H1 (cell line): ENCODE results near the gene SLFN5. TPM values are rescaled to one million over a fixed set of nuclear protein-coding genes. Genes with fewer than 3 reads are reported as not detected.

Source experiments
- CTCF ChIA-PET: fragments of 300-600 bp; sonication (Branson Sonifier 250); formaldehyde crosslinking; loops from one replicate; lab custom pipeline; 2021; ENCODE audit not compliant: partially characterized antibody; lab: Charles Lee
- POLR2A ChIA-PET: fragments of 300-600 bp; sonication (Branson Sonifier 250); formaldehyde crosslinking; loops from one replicate; lab custom pipeline; 2021; ENCODE audit warnings: inconsistent platforms; ENCODE audit not compliant: partially characterized antibody; lab: Charles Lee
- DNase-seq, 2 experiments: peaks; one replicate each; pipeline versions ENCODE4 v3.0.0 to v3.0.0-alpha.2; 2010 to 2022; ENCODE audit warnings: low spot score in 2 of 2, low read depth in 1 of 2, mixed read lengths in 1 of 2
- FAIRE-seq: peaks from 2 replicates; lab custom pipeline; 2011; peaks lifted over from hg19 to GRCh38; lab: Jason Lieb, UNC
- H2AFZ ChIP-seq: 2 replicates; pipeline ENCODE4 v1.8.1; 2012; ENCODE audit warnings: low read length, inconsistent platforms
- H2AK5ac ChIP-seq: 2 replicates; pipeline ENCODE4 v1.6.1; 2013; ENCODE audit warnings: low read depth, low read length
- H2BK120ac ChIP-seq: replicated peaks from 2 replicates; pipeline ENCODE3; 2013; ENCODE audit warnings: low read depth, low read length, inconsistent platforms
- H2BK12ac ChIP-seq: 2 replicates; pipeline ENCODE4 v1.6.1; 2013; ENCODE audit warnings: low read depth, low read length
- H2BK15ac ChIP-seq: 2 replicates; pipeline ENCODE4 v1.6.1; 2013; ENCODE audit warnings: low read length
- H2BK20ac ChIP-seq: 2 replicates; pipeline ENCODE4 v1.6.1; 2013; ENCODE audit warnings: low read length
- H2BK5ac ChIP-seq: 2 replicates; pipeline ENCODE4 v1.6.1; 2013; ENCODE audit warnings: low read depth, low read length
- H3K14ac ChIP-seq: 2 replicates; pipeline ENCODE4 v1.6.1; 2013; ENCODE audit warnings: inconsistent platforms; ENCODE audit not compliant: insufficient read length
- H3K18ac ChIP-seq: 2 replicates; pipeline ENCODE4 v1.6.1; 2013; ENCODE audit warnings: low read length; ENCODE audit errors: extremely low read depth
- H3K23ac ChIP-seq: 2 replicates; pipeline ENCODE4 v1.6.1; 2013; ENCODE audit warnings: inconsistent platforms; ENCODE audit not compliant: insufficient read length
- H3K23me2 ChIP-seq: 2 replicates; pipeline ENCODE4 v1.6.1; 2013; ENCODE audit warnings: low read depth, low read length
- H3K27ac ChIP-seq: 2 replicates; pipeline ENCODE4 v1.6.1; 2011; ENCODE audit warnings: low read depth, low read length, inconsistent platforms
- H3K27me3 ChIP-seq, 4 experiments: replicated peaks in 1 of 4; 1 replicate in 1 of 4; 2 replicates in 3 of 4; pipeline versions ENCODE4 v1.6.1 to v1.8.1; 2011 to 2013; ENCODE audit warnings: low read length in 3 of 4, mild to moderate bottlenecking in 3 of 4, inconsistent platforms in 2 of 4, mixed read lengths in 2 of 4, moderate library complexity in 1 of 4; ENCODE audit not compliant: control insufficient read depth in 3 of 4, insufficient read depth in 3 of 4; ENCODE audit errors: extremely low read depth in 1 of 4
- H3K36me3 ChIP-seq, 4 experiments: 2 replicates each; pipeline versions ENCODE4 v1.6.1 to v1.8.1; 2011 to 2013; ENCODE audit warnings: mild to moderate bottlenecking in 4 of 4, low read length in 3 of 4, moderate library complexity in 2 of 4, control low read depth in 1 of 4, inconsistent platforms in 1 of 4; ENCODE audit not compliant: insufficient read depth in 4 of 4, control insufficient read depth in 2 of 4
- H3K4ac ChIP-seq: replicated peaks from 2 replicates; pipeline ENCODE3; 2013; ENCODE audit warnings: low read length, low read depth, mixed read lengths, inconsistent platforms; ENCODE audit not compliant: insufficient read length
- H3K4me1 ChIP-seq, 4 experiments: replicated peaks in 1 of 4; 1 replicate in 1 of 4; 2 replicates in 3 of 4; pipeline versions ENCODE4 v1.6.1 to v1.8.1; 2011 to 2013; ENCODE audit warnings: low read length in 3 of 4, inconsistent platforms in 2 of 4, mixed read lengths in 1 of 4; ENCODE audit not compliant: insufficient read depth in 4 of 4, control insufficient read depth in 3 of 4
- H3K4me2 ChIP-seq, 2 experiments: 2 replicates each; pipeline versions ENCODE4 v1.6.1 to v1.8.1; 2011 to 2013; ENCODE audit warnings: low read depth in 2 of 2, low read length in 2 of 2, control low read depth in 1 of 2, inconsistent platforms in 1 of 2, mild to moderate bottlenecking in 1 of 2; ENCODE audit not compliant: insufficient read depth in 1 of 2
- H3K4me3 ChIP-seq, 4 experiments: fragments of 200-600, 300-600 bp in 1 of 4; sonication (generic), shearing (Covaris generic), sonication (Bioruptor Twin) in 1 of 4; 2 replicates each; pipeline versions ENCODE4 v1.5.1 to v1.8.1; 2011 to 2016; ENCODE audit warnings: low read length in 4 of 4, low read depth in 3 of 4, control low read depth in 2 of 4, inconsistent platforms in 2 of 4, mild to moderate bottlenecking in 2 of 4, mixed read lengths in 1 of 4, moderate library complexity in 1 of 4; ENCODE audit not compliant: insufficient read depth in 2 of 4; ENCODE audit errors: extremely low read depth in 1 of 4
- H3K56ac ChIP-seq: replicated peaks from 2 replicates; pipeline ENCODE3; 2013; ENCODE audit warnings: low read depth, mild to moderate bottlenecking, mixed read lengths, low read length, inconsistent platforms; ENCODE audit not compliant: insufficient read length
- H3K79me1 ChIP-seq: 2 replicates; pipeline ENCODE4 v1.6.1; 2013; ENCODE audit warnings: low read depth, low read length, control low read depth
- H3K79me2 ChIP-seq, 2 experiments: 2 replicates each; pipeline versions ENCODE4 v1.6.1 to v1.8.1; 2012 to 2013; ENCODE audit warnings: low read length in 2 of 2, mild to moderate bottlenecking in 2 of 2, inconsistent platforms in 1 of 2; ENCODE audit not compliant: insufficient read depth in 2 of 2, control insufficient read depth in 1 of 2
- H3K9ac ChIP-seq, 4 experiments: replicated peaks in 1 of 4; 1 replicate in 1 of 4; 2 replicates in 3 of 4; pipeline versions ENCODE4 v1.6.1 to v1.8.1; 2011 to 2013; ENCODE audit warnings: low read depth in 3 of 4, low read length in 3 of 4, control low read depth in 2 of 4, mild to moderate bottlenecking in 2 of 4, moderate library complexity in 2 of 4, inconsistent platforms in 1 of 4; ENCODE audit errors: extremely low read depth in 1 of 4
- H3K9me3 ChIP-seq, 2 experiments: 2 replicates each; pipeline versions ENCODE4 v1.6.1 to v1.8.1; 2012 to 2013; ENCODE audit warnings: mild to moderate bottlenecking in 2 of 2, moderate library complexity in 2 of 2, control low read depth in 1 of 2, inconsistent platforms in 1 of 2, low read depth in 1 of 2, low read length in 1 of 2, mixed read lengths in 1 of 2; ENCODE audit not compliant: insufficient read depth in 2 of 2
- H4K20me1 ChIP-seq, 2 experiments: replicated peaks in 1 of 2; 2 replicates each; pipeline versions ENCODE3 to v1.8.1; 2011 to 2013; ENCODE audit warnings: inconsistent platforms in 2 of 2, low read length in 2 of 2, mild to moderate bottlenecking in 1 of 2; ENCODE audit not compliant: insufficient read depth in 2 of 2, control insufficient read depth in 1 of 2
- H4K5ac ChIP-seq: 2 replicates; pipeline ENCODE4 v1.6.1; 2013; ENCODE audit warnings: low read length, low read depth, mixed read lengths, inconsistent platforms; ENCODE audit not compliant: insufficient read length
- H4K8ac ChIP-seq: 2 replicates; pipeline ENCODE4 v1.8.0; 2013; ENCODE audit warnings: mild to moderate bottlenecking, moderate library complexity, low read length, inconsistent platforms; ENCODE audit not compliant: insufficient read depth; ENCODE audit errors: extremely low read depth
- H4K91ac ChIP-seq: replicated peaks from 2 replicates; pipeline ENCODE3; 2013; ENCODE audit warnings: low read length, mixed read lengths, inconsistent platforms; ENCODE audit not compliant: insufficient read length
- ASH2L ChIP-seq: fragments of 200-600, 300-600 bp; sonication (generic); IDR thresholded peaks from one replicate; pipeline ENCODE4 v1.7.1; 2017; ENCODE audit warnings: low read length
- BCL11A ChIP-seq, 2 experiments: IDR thresholded peaks; one replicate each; pipeline ENCODE4 v1.6.1; 2011; ENCODE audit warnings: low read depth in 2 of 2, low read length in 2 of 2, mild to moderate bottlenecking in 2 of 2
- CREB1 ChIP-seq: IDR thresholded peaks from 2 replicates; pipeline ENCODE4 v1.6.1; 2012; ENCODE audit warnings: inconsistent platforms
- CTCF ChIP-seq, 3 experiments: IDR thresholded peaks; 1 replicate in 2 of 3; 2 replicates in 1 of 3; pipeline versions ENCODE4 v1.5.1 to v1.6.1; 2011; ENCODE audit warnings: low read length in 3 of 3, mild to moderate bottlenecking in 3 of 3, inconsistent platforms in 2 of 3, low read depth in 1 of 3, moderate library complexity in 1 of 3; ENCODE audit not compliant: insufficient read depth in 1 of 3; ENCODE audit errors: control extremely low read depth in 1 of 3
- KDM1A ChIP-seq: fragments of 200-600, 300-600 bp; sonication (generic); IDR thresholded peaks from 2 replicates; pipeline ENCODE4 v1.7.1; 2016; ENCODE audit warnings: mild to moderate bottlenecking, low read length, borderline replicate concordance
- KDM5A ChIP-seq: fragments of 200-600 bp; IDR thresholded peaks from 2 replicates; pipeline ENCODE4 v1.7.1; 2012; ENCODE audit warnings: mild to moderate bottlenecking, low read length, inconsistent platforms, mixed read lengths
- SAP30 ChIP-seq: fragments of 300-600 bp; sonication (generic); IDR thresholded peaks from 2 replicates; pipeline ENCODE4 v1.7.1; 2012; ENCODE audit warnings: low read length, moderate library complexity, mild to moderate bottlenecking, inconsistent platforms; ENCODE audit not compliant: insufficient read depth, insufficient replicate concordance
- WGBS, 2 experiments: shearing (Covaris generic) in 1 of 2; methylation state at CpG; one replicate each; pipeline versions ENCODE4 v1.1.6 to v1.1.7; 2013 to 2015; ENCODE audit warnings: low lambda C conversion rate in 2 of 2, mixed read lengths in 2 of 2, inconsistent platforms in 1 of 2, low coverage in 1 of 2, missing lambda C conversion rate in 1 of 2; ENCODE audit not compliant: insufficient replicate concordance in 2 of 2, insufficient coverage in 1 of 2, insufficient read length in 1 of 2; ENCODE audit errors: extremely low coverage in 1 of 2, missing lambda C conversion rate in 1 of 2; 5-methylcytosine and 5-hydroxymethylcytosine counted together
- polyA plus RNA-seq, 7 experiments: library from polyadenylated mRNA; depleted of rRNA in 3 of 7; stranded (reverse) in 5 of 7; unstranded in 2 of 7; fragments of >200 nt in 5 of 7; fragments of 200-250 nt in 2 of 7; gene quantifications; 1 replicate in 5 of 7; 2 replicates in 1 of 7; 4 replicates in 1 of 7; pipeline versions ENCODE4 v1.2.1 to v1.2.3, GENCODE V29; 2011 to 2013; ENCODE audit warnings: missing spikeins in 2 of 7, mixed read lengths in 2 of 7
- total RNA-seq: library from RNA; stranded (reverse); fragmentation: NEBNext Ultra II Directional; extraction: Animal tissue kit (Norgen Biotek cat#: 25700); gene quantifications from 2 replicates; pipeline ENCODE4 v1.2.1, GENCODE V29; 2021

Gene SLFN5
- total and polyA plus RNA-seq, 2 of the 8 experiments (the other 6 are each of a cell fraction or from before 2014, with no cell fraction given), result 0.86 to 3.0 TPM

GRCh38 chr17:35257208-35257659 is 14.4 kb downstream of the SLFN5 start:
- H4K20me1 ChIP-seq, result no peaks in the 10 kb centered on the region

More at GRCh38 chr17:35257208-35257659, 14.4 kb downstream of the SLFN5 start:
- H2AFZ ChIP-seq, result no peak overlapping the region
- no peak overlapping the region for H3K4ac ChIP-seq
- no peak overlapping the region for H4K5ac ChIP-seq
- TF ChIP-seq ASH2L (no peak), CTCF (IDR thresholded peaks at IDR 0.05; ENCODE audit: control extremely low read depth in 1 of 3, insufficient read depth in 1 of 3, low read depth in 1 of 3, low read length in 3 of 3) (no peak), SAP30 (no peak), CREB1 (no peak), KDM1A (no peak), KDM5A (no peak), BCL11A (IDR thresholded peaks at IDR 0.05; ENCODE audit: low read depth in 2 of 2, low read length in 2 of 2) (no peak)
- TF ChIP-seq, all 59 proteins: peak for 0
- H3K23me2 ChIP-seq, result no peaks in the 10 kb centered on the region
- no peak overlapping the region for H3K9ac ChIP-seq
- no peak overlapping the region for H2AK5ac ChIP-seq
- no peak overlapping the region for H2BK120ac ChIP-seq
- DNase-seq, result no peak
- H3K23ac ChIP-seq, result no peak overlapping the region
- H4K8ac ChIP-seq, result no peak overlapping the region; the same call in 1 of the 2 replicates
- H3K4me2 ChIP-seq, result no peak overlapping the region
- ChIA-PET CTCF (interaction anchor here (0.6 to 1.8 kb wide), 5 partner anchors 56 to 664 kb away, joined by 3 to 5 read pairs (median 3); no protein-coding TSS in a partner anchor), POLR2A (interaction anchor here (0.7 kb wide), 1 partner anchor 29 kb away, joined by 3 read pairs; no protein-coding TSS in a partner anchor)
- no peak overlapping the region for H3K14ac ChIP-seq
- H3K27ac ChIP-seq, result no peak overlapping the region
- H3K9me3 ChIP-seq, result no peaks in the 10 kb centered on the region
- no peak overlapping the region for H2BK20ac ChIP-seq
- H2BK5ac ChIP-seq, result no peak overlapping the region
- no peak overlapping the region for H2BK15ac ChIP-seq
- no peak for FAIRE-seq
- H3K4me3 ChIP-seq, result no peak overlapping the region
- no peaks in the 10 kb centered on the region for H3K27me3 ChIP-seq
- H3K79me1 ChIP-seq, result no peaks in the 10 kb centered on the region
- no peak overlapping the region for H2BK12ac ChIP-seq
- H3K4me1 ChIP-seq, result no peaks in the 10 kb centered on the region
- H3K18ac ChIP-seq, result no peak overlapping the region
- 87% methylated on average over 4 of the region's 4 CpGs; no CpG with 5 or more reads in 1 of the 2 experiments for WGBS, 2 experiments
- no peaks in the 10 kb centered on the region for H3K36me3 ChIP-seq
- H4K91ac ChIP-seq, result no peak overlapping the region
- no peaks in the 10 kb centered on the region for H3K79me2 ChIP-seq
- no peak overlapping the region for H3K56ac ChIP-seq
